Stimulated activated CD4-positive, alpha-beta T cell treated with anti-CD3 and anti-CD28 coated beads, Interleukin-1b, Interleukin-23, amount 100 ng/mL, for 24 hours (primary cell): ENCODE data around the gene ARHGEF3.

Experiments
- DNase-seq, 4 experiments: peaks; one replicate each; pipeline ENCODE4 v3.0.0-alpha.2; 2020; ENCODE audit warnings: low read depth in 4 of 4, low spot score in 1 of 4

ARHGEF3 gene

DNA sequence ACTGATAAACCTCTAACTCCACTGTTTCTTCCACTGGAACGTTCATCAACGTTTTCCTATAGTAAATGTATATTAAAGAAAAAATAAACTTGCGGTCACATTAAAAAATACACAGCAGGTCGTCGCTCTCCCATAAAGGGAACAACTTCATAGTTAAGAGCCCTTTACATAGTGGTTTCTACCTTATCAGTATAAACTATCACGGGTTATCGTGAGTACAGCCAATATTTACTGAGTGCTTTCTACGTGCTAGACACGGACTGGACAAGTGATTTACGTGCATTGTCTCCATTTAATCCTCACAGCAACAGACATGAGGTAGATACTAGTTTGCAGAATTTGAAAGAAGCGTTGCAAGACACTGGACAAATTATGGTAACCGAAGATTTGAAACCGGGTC is 117.7 kb downstream of the ARHGEF3 start:
- no peak for DNase-seq

DNA sequence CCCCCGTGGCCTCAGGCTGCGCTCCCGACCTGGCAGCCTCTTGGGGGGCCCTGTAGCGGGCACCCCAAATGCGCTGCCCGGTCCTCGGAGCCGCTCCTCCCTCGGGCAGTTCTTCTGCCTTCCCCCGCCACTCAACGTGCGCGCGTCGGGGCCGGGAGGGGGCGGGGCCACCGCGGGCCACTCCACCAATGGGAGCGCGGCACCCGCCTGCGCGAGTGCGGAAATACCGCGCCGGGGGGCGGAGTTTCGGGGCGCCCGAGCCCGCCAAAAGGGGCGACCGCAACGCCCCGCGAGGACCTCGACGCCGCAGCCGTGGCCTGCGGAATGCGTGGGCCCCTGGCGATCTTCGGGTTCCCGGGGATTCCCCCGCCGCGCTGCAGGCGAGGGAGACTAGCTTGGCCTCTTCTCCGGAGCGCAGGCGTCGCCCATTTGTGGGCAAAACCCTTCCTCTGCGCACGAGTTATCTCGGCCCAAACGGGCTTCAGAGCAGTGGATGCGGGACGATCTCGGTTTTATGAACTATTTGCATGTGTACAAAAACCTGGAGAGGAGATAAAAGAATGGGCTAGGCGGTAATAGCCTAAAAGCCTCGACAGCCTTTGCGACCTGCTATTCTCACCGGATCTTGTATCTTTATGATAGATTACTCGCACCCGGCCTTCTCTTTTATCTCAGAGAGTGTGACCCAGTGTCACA is 118.5 kb downstream of the ARHGEF3 start, which contains the start of gene TASOR:
TASOR (minus strand) TSS at position 144 of the 696 bp plus-strand sequence. CDS start 259 bp downstream, outside the sequence.
- DNase-seq: peak; percentile 63 to 84 (median 76)

DNA sequence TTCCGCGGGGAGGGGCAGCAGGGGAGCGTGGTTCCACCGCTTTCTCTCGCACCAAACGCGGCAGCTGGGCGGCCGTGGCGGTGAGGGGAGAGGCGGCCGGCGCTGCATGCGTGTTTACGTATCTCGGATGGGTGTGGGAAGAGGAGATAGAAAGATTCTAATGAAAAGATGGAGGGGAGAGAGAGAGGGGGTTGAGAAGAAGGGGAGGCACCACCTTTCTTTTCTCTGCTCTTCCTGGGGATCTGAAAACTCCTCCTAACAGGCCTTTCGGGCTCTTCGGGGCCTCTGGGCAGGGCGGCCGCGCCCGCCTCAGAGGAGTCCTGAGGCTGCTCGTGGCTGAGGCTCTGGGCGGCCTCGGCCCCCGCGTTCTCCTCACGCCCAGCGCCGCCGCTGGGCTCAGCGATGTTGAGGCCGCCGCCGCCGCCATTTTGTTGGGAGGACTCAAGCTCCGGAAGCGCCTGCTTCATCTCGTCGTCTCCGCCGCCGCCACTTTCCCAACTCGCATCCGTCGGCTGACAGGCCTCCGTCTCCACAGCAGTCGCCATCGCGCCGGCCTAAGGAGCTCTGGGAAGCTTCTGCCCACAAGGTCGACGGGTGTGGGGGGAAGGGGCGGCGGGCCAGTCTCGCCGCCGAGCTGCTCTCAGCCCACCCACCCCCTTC is 119.2 kb downstream of the ARHGEF3 start:
- DNase-seq: peak; percentile 52 to 71 (median 58)

DNA sequence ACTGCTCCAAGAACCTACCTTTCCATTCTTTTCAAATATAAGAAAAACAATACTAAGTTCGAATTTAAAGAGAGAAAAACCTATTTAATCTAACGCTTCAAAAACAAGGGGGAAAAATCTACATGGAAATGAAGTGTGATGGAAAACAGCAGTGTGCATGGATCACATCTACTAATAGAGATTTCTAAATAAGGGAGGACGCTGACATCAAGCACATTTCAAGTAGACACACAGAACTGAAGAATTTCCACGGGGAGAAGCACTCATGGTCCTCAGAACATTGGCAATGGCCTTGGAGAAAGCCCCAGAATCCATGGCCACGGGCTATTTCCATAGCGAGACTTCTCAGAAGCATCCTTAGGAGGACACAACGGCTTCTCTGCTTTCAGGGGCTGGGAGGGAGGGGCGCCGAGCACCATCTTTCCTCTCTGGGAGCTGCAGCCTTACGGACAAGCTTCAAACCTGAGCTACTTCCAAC is 119.7 kb downstream of the ARHGEF3 start:
- no peak for DNase-seq

DNA sequence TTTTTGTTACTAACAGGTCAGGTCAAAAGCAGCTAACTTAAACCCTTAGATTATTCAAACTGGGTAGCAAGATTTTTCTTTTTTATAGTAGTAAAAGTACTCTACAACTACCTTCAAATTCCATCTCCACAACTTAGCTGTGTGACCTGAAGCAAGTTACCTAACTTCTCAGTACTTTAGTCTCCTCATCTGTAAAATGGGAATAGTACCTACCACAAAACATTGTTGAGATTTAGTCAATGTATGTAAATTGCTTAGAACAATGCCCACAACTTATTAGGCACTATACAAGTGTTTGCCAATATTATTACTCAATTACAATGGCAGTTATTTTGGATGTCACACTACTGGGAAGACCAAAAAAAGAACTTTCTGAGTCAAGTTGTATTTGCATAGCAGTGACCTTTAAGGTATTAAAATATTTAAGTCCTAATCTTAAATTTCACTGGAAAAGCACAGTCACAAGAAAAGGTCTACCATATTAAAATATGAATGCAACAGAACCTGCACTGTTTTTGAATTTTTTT is 121.6 kb downstream of the ARHGEF3 start:
- no peak for DNase-seq
